SU-DHL-6 (cell line): ENCODE results near the gene AFAP1.

ENCODE experiments used
- H2AFZ ChIP-seq: fragments of 200-600 bp; sonication (generic); 2 replicates; pipeline ENCODE4 v1.6.1; 2014; ENCODE audit warnings: low read depth, mild to moderate bottlenecking, moderate library complexity, mixed read lengths, antibody characterized with exemption, low read length; ENCODE audit not compliant: severe bottlenecking
- H3F3A ChIP-seq: fragments of 200-600 bp; shearing (Covaris generic); 2 replicates; pipeline ENCODE4 v1.6.0; 2016; ENCODE audit warnings: antibody characterized with exemption, mild to moderate bottlenecking; ENCODE audit not compliant: insufficient read depth
- H3K27ac ChIP-seq: fragments of 200-600 bp; sonication (generic); 2 replicates; pipeline ENCODE4 v1.5.1; 2016; ENCODE audit warnings: low read depth, mild to moderate bottlenecking, low read length, moderate library complexity, mixed read lengths
- H3K27me3 ChIP-seq: fragments of 200-600 bp; sonication (generic), shearing (Covaris generic); 2 replicates; pipeline ENCODE4 v1.6.0; 2014; ENCODE audit warnings: mild to moderate bottlenecking, low read length
- H3K36me3 ChIP-seq: fragments of 200-600 bp; sonication (generic); 2 replicates; pipeline ENCODE4 v1.6.1; 2014; ENCODE audit warnings: mild to moderate bottlenecking, low read length, mixed read lengths
- H3K4me2 ChIP-seq: fragments of 300-600, 200-600 bp; shearing (Covaris generic), sonication (generic); 2 replicates; pipeline ENCODE4 v1.6.0; 2014; ENCODE audit warnings: low read length, low read depth, mild to moderate bottlenecking; ENCODE audit not compliant: poor library complexity, severe bottlenecking
- H3K4me3 ChIP-seq: fragments of 200-600 bp; sonication (generic); 2 replicates; pipeline ENCODE4 v1.5.1; 2014; ENCODE audit warnings: antibody characterized with exemption, low read length, mild to moderate bottlenecking, mixed read lengths; ENCODE audit not compliant: insufficient read depth, poor library complexity, severe bottlenecking
- H3K79me2 ChIP-seq: fragments of 200-600 bp; sonication (generic); 2 replicates; pipeline ENCODE4 v1.6.1; 2014; ENCODE audit warnings: mild to moderate bottlenecking, low read length, moderate library complexity; ENCODE audit not compliant: insufficient read depth
- H3K9ac ChIP-seq: fragments of 200-600 bp; sonication (generic); 2 replicates; pipeline ENCODE4 v1.7.0; 2014; ENCODE audit warnings: mild to moderate bottlenecking, low read length
- H3K9me2 ChIP-seq: fragments of 200-600 bp; sonication (generic); replicated peaks from 2 replicates; pipeline ENCODE4 v1.6.1; 2014; ENCODE audit warnings: low read length; ENCODE audit not compliant: insufficient read depth
- H3K9me3 ChIP-seq: fragments of 200-600 bp; sonication (generic); 2 replicates; pipeline ENCODE4 v1.6.1; 2014; ENCODE audit warnings: low read length, mixed read lengths; ENCODE audit not compliant: insufficient read depth
- H4K20me1 ChIP-seq: fragments of 200-600 bp; sonication (generic); 2 replicates; pipeline ENCODE4 v1.6.1; 2014; ENCODE audit warnings: low read depth, mild to moderate bottlenecking, antibody characterized with exemption, low read length, moderate library complexity, mixed read lengths
- EZH2phosphoT487 ChIP-seq: fragments of 200-600 bp; sonication (generic), shearing (Covaris generic); conservative IDR thresholded peaks from 2 replicates; pipeline ENCODE4 v1.6.1; 2018; ENCODE audit warnings: mild to moderate bottlenecking, antibody characterized with exemption, low read length, moderate library complexity, mixed read lengths
- TF ChIP-seq, protein P1 (sequence below): fragments of 200-600 bp; sonication (generic); IDR thresholded peaks from one replicate; pipeline ENCODE4 v1.5.1; 2017; ENCODE audit warnings: antibody characterized with exemption, mild to moderate bottlenecking, low read length, moderate library complexity; ENCODE audit not compliant: insufficient read depth, poor library complexity, severe bottlenecking

The AFAP1 gene

DNA sequence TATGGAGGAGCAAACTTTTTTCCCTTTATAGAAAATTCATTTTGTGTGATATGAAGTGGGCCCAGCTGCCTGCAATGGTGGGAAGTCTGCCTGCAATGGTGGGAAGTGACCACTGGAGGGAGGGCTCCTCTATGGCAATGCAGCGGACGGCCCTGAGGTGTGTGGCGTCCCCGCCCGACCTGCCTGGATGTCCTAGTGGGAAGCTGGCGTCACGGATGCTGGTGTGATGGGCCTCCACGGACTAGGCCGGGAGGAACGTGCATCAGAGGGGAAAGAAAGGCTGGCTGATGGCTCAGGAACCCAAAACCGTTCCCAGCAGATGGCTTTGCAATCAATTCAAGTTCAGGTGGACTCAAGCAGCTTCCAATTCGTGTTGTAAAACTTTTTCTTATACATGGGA is 177.9 kb downstream of the AFAP1 start:
- Histone ChIP-seq H3K9me2 (no peaks in the 10 kb centered on the region), H3K4me2 (no peak overlapping the region), H3K79me2 (no peaks in the 10 kb centered on the region), H3F3A (no peaks in the 10 kb centered on the region), H3K36me3 (no peaks in the 10 kb centered on the region), H3K9me3 (no peaks in the 10 kb centered on the region), H3K4me3 (no peak overlapping the region), H3K9ac (no peak overlapping the region), H3K27ac (no peak overlapping the region), H3K27me3 (no peaks in the 10 kb centered on the region), H2AFZ (no peak overlapping the region), H4K20me1 (no peaks in the 10 kb centered on the region)
- TF ChIP-seq, protein P1, sequence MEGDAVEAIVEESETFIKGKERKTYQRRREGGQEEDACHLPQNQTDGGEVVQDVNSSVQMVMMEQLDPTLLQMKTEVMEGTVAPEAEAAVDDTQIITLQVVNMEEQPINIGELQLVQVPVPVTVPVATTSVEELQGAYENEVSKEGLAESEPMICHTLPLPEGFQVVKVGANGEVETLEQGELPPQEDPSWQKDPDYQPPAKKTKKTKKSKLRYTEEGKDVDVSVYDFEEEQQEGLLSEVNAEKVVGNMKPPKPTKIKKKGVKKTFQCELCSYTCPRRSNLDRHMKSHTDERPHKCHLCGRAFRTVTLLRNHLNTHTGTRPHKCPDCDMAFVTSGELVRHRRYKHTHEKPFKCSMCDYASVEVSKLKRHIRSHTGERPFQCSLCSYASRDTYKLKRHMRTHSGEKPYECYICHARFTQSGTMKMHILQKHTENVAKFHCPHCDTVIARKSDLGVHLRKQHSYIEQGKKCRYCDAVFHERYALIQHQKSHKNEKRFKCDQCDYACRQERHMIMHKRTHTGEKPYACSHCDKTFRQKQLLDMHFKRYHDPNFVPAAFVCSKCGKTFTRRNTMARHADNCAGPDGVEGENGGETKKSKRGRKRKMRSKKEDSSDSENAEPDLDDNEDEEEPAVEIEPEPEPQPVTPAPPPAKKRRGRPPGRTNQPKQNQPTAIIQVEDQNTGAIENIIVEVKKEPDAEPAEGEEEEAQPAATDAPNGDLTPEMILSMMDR = peak; percentile 56
- no peak for TF ChIP-seq EZH2phosphoT487

DNA sequence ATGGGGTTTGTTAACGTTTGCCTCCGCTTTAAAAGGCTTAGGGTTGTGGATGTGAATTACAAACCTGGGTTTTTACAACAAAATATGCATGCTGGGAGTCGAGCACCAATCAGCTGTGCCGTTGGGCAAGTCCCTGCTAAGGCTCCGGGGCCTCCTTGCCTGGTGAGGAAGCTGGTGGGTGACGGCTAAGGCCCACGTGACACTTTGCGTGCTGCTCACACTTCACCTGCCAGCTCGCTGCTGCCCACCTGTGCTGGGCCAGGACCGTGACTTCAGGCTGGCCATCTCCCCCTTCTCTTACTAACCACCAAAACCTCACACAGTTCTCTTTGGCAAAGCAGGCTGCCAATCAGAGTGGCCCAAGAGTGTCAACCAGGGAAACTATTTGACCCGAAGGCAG is 178.3 kb downstream of the AFAP1 start:
- Histone ChIP-seq H3K4me2 (no peak overlapping the region), H3K9me2 (no peaks in the 10 kb centered on the region), H3F3A (no peaks in the 10 kb centered on the region), H3K4me3 (no peak overlapping the region), H3K36me3 (no peaks in the 10 kb centered on the region), H3K27ac (no peak overlapping the region), H3K9ac (no peak overlapping the region), H3K27me3 (no peaks in the 10 kb centered on the region), H3K9me3 (no peaks in the 10 kb centered on the region), H2AFZ (no peak overlapping the region), H4K20me1 (no peaks in the 10 kb centered on the region), H3K79me2 (no peaks in the 10 kb centered on the region)
- no peak for TF ChIP-seq EZH2phosphoT487

DNA sequence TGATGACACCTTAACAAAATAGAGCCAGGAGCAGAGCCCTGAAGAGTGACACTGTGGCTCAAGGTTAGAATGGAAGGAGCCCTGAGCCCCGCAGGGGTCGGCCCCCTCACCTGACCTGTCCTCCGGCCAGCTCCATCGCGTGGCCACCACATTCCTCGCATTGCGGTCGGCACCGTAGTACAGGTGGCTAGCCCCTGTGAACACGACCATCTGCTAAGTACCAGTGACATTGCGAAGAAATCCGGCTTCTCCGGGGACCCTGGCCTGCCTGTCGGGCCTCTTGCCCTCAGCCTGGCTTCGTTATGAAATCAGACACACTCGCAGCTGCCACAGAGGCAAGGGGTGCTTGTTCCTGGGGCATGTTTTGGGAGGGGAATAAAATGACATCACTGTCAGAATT is 179.0 kb downstream of the AFAP1 start:
- Histone ChIP-seq H3K4me3 (no peak overlapping the region), H3K9ac (no peak overlapping the region), H3K36me3 (no peaks in the 10 kb centered on the region), H3K27ac (no peak overlapping the region), H2AFZ (no peak overlapping the region), H3K27me3 (no peaks in the 10 kb centered on the region), H3K9me2 (no peaks in the 10 kb centered on the region), H3K79me2 (no peaks in the 10 kb centered on the region), H3K9me3 (no peaks in the 10 kb centered on the region), H3K4me2 (no peak overlapping the region), H4K20me1 (no peaks in the 10 kb centered on the region), H3F3A (no peaks in the 10 kb centered on the region)
- TF ChIP-seq EZH2phosphoT487 = no peak
- TF ChIP-seq, protein P1 = no peak

DNA sequence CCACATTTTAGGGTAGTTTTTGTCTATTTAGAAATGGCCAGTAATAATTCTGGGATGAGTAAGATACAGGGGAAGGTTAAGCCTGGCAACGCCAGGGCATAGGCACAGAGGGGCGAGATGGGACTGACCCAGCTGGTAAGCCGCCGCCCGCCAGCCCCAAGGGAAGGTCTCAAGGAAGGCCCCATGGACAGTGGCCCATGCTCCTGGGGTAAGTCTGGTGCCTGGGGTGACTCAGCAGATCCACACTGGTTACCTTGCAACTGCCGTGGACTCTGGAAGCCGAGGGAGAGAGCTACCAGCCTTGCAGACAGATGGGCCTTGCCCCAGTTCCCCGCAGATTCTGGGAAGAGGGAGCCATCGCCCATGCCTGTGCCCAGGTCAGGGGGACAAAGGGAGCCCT is 179.4 kb downstream of the AFAP1 start:
- H3K9me3 ChIP-seq = no peaks in the 10 kb centered on the region
- TF ChIP-seq EZH2phosphoT487 = no peak
- TF ChIP-seq, protein P1 = no peak

More for the DNA sequence above, 179.4 kb downstream of the AFAP1 start:
- Histone ChIP-seq H3K4me2 (no peak overlapping the region), H3K9me2 (no peaks in the 10 kb centered on the region), H3K79me2 (no peaks in the 10 kb centered on the region), H3K4me3 (no peak overlapping the region), H2AFZ (no peak overlapping the region), H3K36me3 (no peaks in the 10 kb centered on the region), H3K27me3 (no peaks in the 10 kb centered on the region), H3K27ac (no peak overlapping the region), H3F3A (no peaks in the 10 kb centered on the region), H3K9ac (no peak overlapping the region), H4K20me1 (no peaks in the 10 kb centered on the region)
